ENCODE measurements around the gene ME3.

DNA sequence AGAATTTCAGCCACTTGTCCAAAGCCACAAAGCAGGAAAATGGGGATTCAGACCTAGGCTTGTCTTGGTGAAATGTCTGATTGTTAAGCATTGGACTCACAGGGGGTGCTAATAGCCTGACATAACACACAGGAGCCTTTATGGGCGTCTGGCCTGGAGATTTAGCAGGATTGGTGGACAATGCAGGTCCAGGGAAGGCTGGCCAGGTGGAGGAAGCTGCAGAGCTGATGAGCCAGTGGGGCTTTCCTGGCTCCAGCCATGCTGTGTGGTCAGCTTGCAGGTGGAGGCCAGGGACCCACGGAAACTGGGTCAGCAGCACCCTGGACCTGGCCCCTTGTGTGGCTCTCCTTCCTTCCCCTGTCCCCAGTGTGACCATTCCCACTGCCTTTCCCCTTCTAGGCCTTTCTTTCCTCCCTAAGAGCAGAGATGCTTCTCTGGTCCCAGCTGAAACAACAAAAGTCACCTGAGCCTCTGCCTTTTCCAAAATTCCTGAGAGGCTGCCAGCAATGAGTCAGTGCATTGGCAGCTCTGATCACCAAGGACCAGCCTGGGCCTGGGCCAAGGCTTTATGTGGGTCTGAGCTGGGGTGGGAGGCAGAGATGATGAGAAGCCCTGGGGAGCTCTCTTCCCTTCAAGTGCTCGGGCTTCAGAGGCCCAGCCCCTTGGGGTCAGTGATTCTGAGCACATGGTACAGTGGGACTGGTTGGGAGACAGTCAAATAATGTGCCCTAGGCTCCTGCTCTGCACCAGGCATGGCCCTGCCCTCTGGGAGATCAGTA lies 212.5 kb downstream of the ME3 start:
- no peak for TF ChIP-seq TCF7L2 (IDR thresholded peaks at IDR 0.05; ENCODE audit: borderline replicate concordance, extremely low read depth, insufficient read depth, insufficient read length)
- TF ChIP-seq, protein P1, sequence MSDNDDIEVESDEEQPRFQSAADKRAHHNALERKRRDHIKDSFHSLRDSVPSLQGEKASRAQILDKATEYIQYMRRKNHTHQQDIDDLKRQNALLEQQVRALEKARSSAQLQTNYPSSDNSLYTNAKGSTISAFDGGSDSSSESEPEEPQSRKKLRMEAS (IDR thresholded peaks at IDR 0.05): no peak

Data from HCT116 (cell line).